CD8-positive, alpha-beta memory T cell (primary cell): Measurements from ENCODE around the gene WDR75. TPM values are rescaled to one million over a fixed set of nuclear protein-coding genes. Genes with fewer than 3 reads are reported as not detected.

Experiments
- CTCF ChIA-PET: fragments of 350-600 bp; sonication (Branson Sonifier 250); formaldehyde crosslinking; loops from one replicate; lab custom pipeline; 2021; ENCODE audit warnings: antibody characterized with exemption; lab: Charles Lee
- POLR2A ChIA-PET: fragments of 350-600 bp; sonication (Branson Sonifier 250); formaldehyde crosslinking; loops from one replicate; lab custom pipeline; 2021; ENCODE audit warnings: antibody characterized with exemption; lab: Charles Lee
- DNase-seq, 5 donors: peaks; one replicate each; pipeline versions ENCODE4 v3.0.0 to v3.0.0-alpha.2; 2020 to 2022; ENCODE audit warnings: mixed read lengths in 1 of 5
- H3K27ac ChIP-seq: one replicate; pipeline ENCODE4 v1.7.0; 2013; ENCODE audit warnings: low read depth, mild to moderate bottlenecking, low read length, moderate library complexity
- H3K27me3 ChIP-seq: 2 replicates; pipeline ENCODE4 v1.7.0; 2013; ENCODE audit warnings: low read length, mild to moderate bottlenecking; ENCODE audit not compliant: insufficient read depth, poor library complexity, severe bottlenecking
- H3K36me3 ChIP-seq: 2 replicates; pipeline ENCODE4 v1.7.0; 2013; ENCODE audit warnings: mild to moderate bottlenecking, low read length, moderate library complexity; ENCODE audit not compliant: insufficient read depth
- H3K4me1 ChIP-seq: 2 replicates; pipeline ENCODE4 v1.7.0; 2013; ENCODE audit warnings: mild to moderate bottlenecking, low read length, moderate library complexity; ENCODE audit not compliant: insufficient read depth
- H3K4me3 ChIP-seq: 2 replicates; pipeline ENCODE4 v1.7.0; 2013; ENCODE audit warnings: mild to moderate bottlenecking, low read length
- H3K9me3 ChIP-seq: 2 replicates; pipeline ENCODE4 v1.7.0; 2013; ENCODE audit warnings: mild to moderate bottlenecking, low read length
- H3K27ac Mint-ChIP-seq, 8 donors: one replicate each; pipeline ENCODE4 v1.8.0; 2020 to 2021; ENCODE audit warnings: mixed read lengths in 8 of 8, mild to moderate bottlenecking in 6 of 8, inconsistent platforms in 3 of 8, moderate library complexity in 3 of 8
- H3K27me3 Mint-ChIP-seq, 2 donors: one replicate each; pipeline ENCODE4 v1.8.0; 2020 to 2021; ENCODE audit warnings: mixed read lengths in 2 of 2, mild to moderate bottlenecking in 1 of 2, moderate library complexity in 1 of 2
- H3K36me3 Mint-ChIP-seq, 3 donors: one replicate each; pipeline ENCODE4 v1.8.0; 2020 to 2021; ENCODE audit warnings: mixed read lengths in 3 of 3, inconsistent platforms in 1 of 3, mild to moderate bottlenecking in 1 of 3
- H3K4me1 Mint-ChIP-seq, 3 donors: one replicate each; pipeline ENCODE4 v1.8.0; 2020 to 2021; ENCODE audit warnings: mixed read lengths in 3 of 3, inconsistent platforms in 1 of 3, mild to moderate bottlenecking in 1 of 3
- H3K4me3 Mint-ChIP-seq, 7 donors: one replicate each; pipeline ENCODE4 v1.8.0; 2020 to 2021; ENCODE audit warnings: mixed read lengths in 7 of 7, mild to moderate bottlenecking in 6 of 7, moderate library complexity in 4 of 7, inconsistent platforms in 2 of 7
- H3K9me3 Mint-ChIP-seq, 5 donors: one replicate each; pipeline ENCODE4 v1.8.0; 2020 to 2022; ENCODE audit warnings: mixed read lengths in 5 of 5, mild to moderate bottlenecking in 3 of 5, moderate library complexity in 2 of 5, inconsistent platforms in 1 of 5
- polyA plus RNA-seq: library from polyadenylated mRNA; unstranded; fragments of 300-500 nt; fragmentation: Illumina TruSeq; gene quantifications from one replicate; pipeline ENCODE4 v1.2.3, GENCODE V29; 2021
- total RNA-seq, 2 experiments: library from RNA; stranded (reverse); gene quantifications; one replicate each; pipeline ENCODE4 v1.2.3, GENCODE V29; 2021

Gene WDR75
- total and polyA plus RNA-seq, 3 experiments from 2014 or later: 14.6 to 101 (median 95.3) TPM

- no peak for DNase-seq
- H3K27ac ChIP-seq: no peak overlapping the region
- CTCF ChIA-PET: interaction anchor here (1.1 kb wide), 1 partner anchor 321 kb away, joined by 3 read pairs; no protein-coding TSS in a partner anchor
Observed at GRCh38 chr2:189442468-189442867, 1.2 kb downstream of the WDR75 start.

GRCh38 chr2:189444322-189444721 lies 3.0 kb downstream of the WDR75 start:
- no peak overlapping the region for H3K4me3 Mint-ChIP-seq
- ChIA-PET POLR2A (no interaction called here), CTCF (interaction anchor here (1.0 to 1.3 kb wide), 2 partner anchors 13 to 16 kb away, joined by 3 to 4 read pairs; no protein-coding TSS in a partner anchor)
- no peaks in the 10 kb centered on the region for H3K9me3 Mint-ChIP-seq
- Histone ChIP-seq H3K4me3 (no peak overlapping the region), H3K27ac (no peak overlapping the region), H3K27me3 (no peaks in the 10 kb centered on the region), H3K36me3 (peaks cover 12% of the 10 kb centered on the region), H3K9me3 (no peaks in the 10 kb centered on the region), H3K4me1 (peaks cover 35% of the 10 kb centered on the region)
- no peaks in the 10 kb centered on the region for H3K27me3 Mint-ChIP-seq
- H3K27ac Mint-ChIP-seq: no peak overlapping the region
- peaks cover 0 to 42% (median 10%) of the 10 kb centered on the region in 3 donors for H3K36me3 Mint-ChIP-seq
- DNase-seq: no peak
- H3K4me1 Mint-ChIP-seq: peaks cover 12 to 38% (median 21%) of the 10 kb centered on the region in 3 donors

More at GRCh38 chr2:189442468-189442867, 1.2 kb downstream of the WDR75 start:
- peak overlapping the region in 4 of 7 donors; percentile 33 to 100 (median 80) for H3K4me3 Mint-ChIP-seq
- POLR2A ChIA-PET: interaction anchor here (0.7 kb wide), 1 partner anchor 38 kb away, joined by 8 read pairs; no protein-coding TSS in a partner anchor
- H3K36me3 Mint-ChIP-seq: peaks cover 0 to 24% (median 3%) of the 10 kb centered on the region in 3 donors
- no peaks in the 10 kb centered on the region for H3K9me3 ChIP-seq
- H3K27ac Mint-ChIP-seq: peak overlapping the region in 4 of 8 donors; percentile 33 to 58 (median 44)
- no peaks in the 10 kb centered on the region for H3K27me3 ChIP-seq
- H3K27me3 Mint-ChIP-seq: no peaks in the 10 kb centered on the region
- H3K4me1 ChIP-seq: peaks cover 35% of the 10 kb centered on the region
- no peak overlapping the region for H3K4me3 ChIP-seq
- H3K9me3 Mint-ChIP-seq: no peaks in the 10 kb centered on the region
- no peaks in the 10 kb centered on the region for H3K36me3 ChIP-seq
- peaks cover 12 to 38% (median 19%) of the 10 kb centered on the region in 3 donors for H3K4me1 Mint-ChIP-seq

- peaks cover 30% of the 10 kb centered on the region for H3K36me3 ChIP-seq
- H3K27ac ChIP-seq: no peak overlapping the region
- peak overlapping the region in 2 of 8 donors; percentile 12 to 55 for H3K27ac Mint-ChIP-seq
- H3K4me1 Mint-ChIP-seq: peaks cover 5 to 21% (median 18%) of the 10 kb centered on the region in 3 donors
- DNase-seq: no peak
- CTCF ChIA-PET: no interaction called here
- H3K4me3 Mint-ChIP-seq: no peak overlapping the region
- H3K9me3 ChIP-seq: no peaks in the 10 kb centered on the region
- no peaks in the 10 kb centered on the region for H3K27me3 Mint-ChIP-seq
- H3K9me3 Mint-ChIP-seq: no peaks in the 10 kb centered on the region
- no peaks in the 10 kb centered on the region for H3K27me3 ChIP-seq
- peaks cover 30% of the 10 kb centered on the region for H3K4me1 ChIP-seq
- no peak overlapping the region for H3K4me3 ChIP-seq
- POLR2A ChIA-PET: no interaction called here
- peaks cover 0 to 54% (median 18%) of the 10 kb centered on the region in 3 donors for H3K36me3 Mint-ChIP-seq
Observed at GRCh38 chr2:189446780-189447179, 5.5 kb downstream of the WDR75 start.

- Mint-ChIP-seq H3K27ac (peak overlapping the region in 2 of 8 donors; percentile 14 to 45), H3K9me3 (no peaks in the 10 kb centered on the region), H3K4me1 (peaks cover 0 to 3% (median 0%) of the 10 kb centered on the region in 3 donors), H3K27me3 (no peaks in the 10 kb centered on the region), H3K4me3 (no peak overlapping the region), H3K36me3 (peaks cover 5 to 93% (median 32%) of the 10 kb centered on the region in 3 donors)
- Histone ChIP-seq H3K27me3 (no peaks in the 10 kb centered on the region), H3K36me3 (peaks cover 54% of the 10 kb centered on the region), H3K4me1 (no peaks in the 10 kb centered on the region), H3K27ac (no peak overlapping the region), H3K9me3 (no peaks in the 10 kb centered on the region), H3K4me3 (no peak overlapping the region)
- no peak for DNase-seq
- ChIA-PET POLR2A (no interaction called here), CTCF (no interaction called here)
Observed at GRCh38 chr2:189454009-189454408, 12.7 kb downstream of the WDR75 start.

DNA sequence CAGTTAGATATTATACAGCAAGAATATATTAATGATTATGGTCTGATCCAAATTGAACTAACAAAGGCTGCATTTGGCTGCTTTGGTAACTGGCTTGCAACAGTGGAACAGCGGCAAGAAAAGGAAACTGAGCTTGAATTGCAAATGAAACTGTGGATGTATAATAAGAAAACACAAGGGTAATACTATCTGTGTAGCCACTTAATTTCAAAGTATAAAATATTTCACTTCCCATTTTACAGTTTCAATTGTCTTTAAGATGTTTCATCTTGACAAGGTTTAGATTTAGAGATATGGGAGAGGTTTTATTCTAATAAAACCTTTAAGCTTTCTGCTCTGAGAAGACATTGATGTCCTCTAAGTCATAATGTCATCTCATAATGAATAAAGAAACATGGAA lies 23.8 kb downstream of the WDR75 start:
- no peak overlapping the region for H3K4me3 Mint-ChIP-seq
- H3K4me1 Mint-ChIP-seq: no peaks in the 10 kb centered on the region
- Histone ChIP-seq H3K4me1 (no peaks in the 10 kb centered on the region), H3K27ac (no peak overlapping the region), H3K4me3 (no peak overlapping the region), H3K9me3 (no peaks in the 10 kb centered on the region), H3K27me3 (no peaks in the 10 kb centered on the region), H3K36me3 (peaks cover 58% of the 10 kb centered on the region)
- ChIA-PET POLR2A (no interaction called here), CTCF (no interaction called here)
- no peak for DNase-seq
- H3K9me3 Mint-ChIP-seq: no peaks in the 10 kb centered on the region
- H3K36me3 Mint-ChIP-seq: peaks cover 14 to 92% (median 32%) of the 10 kb centered on the region in 3 donors
- no peaks in the 10 kb centered on the region for H3K27me3 Mint-ChIP-seq
- peak overlapping the region in 1 of 8 donors; percentile 4 for H3K27ac Mint-ChIP-seq

DNA sequence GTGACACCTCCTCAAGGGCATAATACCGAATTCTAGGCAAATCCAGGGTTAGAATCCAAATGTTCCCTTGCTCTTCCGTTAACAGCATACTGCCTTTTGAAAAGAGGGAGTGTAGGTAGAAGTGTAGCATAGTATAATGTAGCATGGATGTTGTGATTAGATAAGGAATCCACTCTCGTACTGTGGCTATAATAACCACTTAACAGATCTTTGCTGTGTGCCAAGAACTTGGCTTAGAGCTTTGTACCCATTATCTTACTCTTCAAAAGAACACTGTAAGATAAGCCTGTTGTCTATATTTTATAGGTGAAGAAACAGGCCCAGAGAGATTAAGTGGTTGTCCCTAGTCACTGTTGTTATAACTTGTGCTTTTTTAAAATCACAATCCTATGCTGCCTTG lies 24.2 kb downstream of the WDR75 start:
- Histone ChIP-seq H3K4me1 (no peaks in the 10 kb centered on the region), H3K36me3 (peaks cover 59% of the 10 kb centered on the region), H3K27me3 (no peaks in the 10 kb centered on the region), H3K27ac (no peak overlapping the region), H3K4me3 (no peak overlapping the region), H3K9me3 (no peaks in the 10 kb centered on the region)
- no peaks in the 10 kb centered on the region for H3K9me3 Mint-ChIP-seq
- DNase-seq: no peak
- peak overlapping the region in 1 of 8 donors; percentile 4 for H3K27ac Mint-ChIP-seq
- H3K4me1 Mint-ChIP-seq: no peaks in the 10 kb centered on the region
- CTCF ChIA-PET: no interaction called here
- no peak overlapping the region for H3K4me3 Mint-ChIP-seq
- POLR2A ChIA-PET: no interaction called here
- H3K27me3 Mint-ChIP-seq: no peaks in the 10 kb centered on the region
- H3K36me3 Mint-ChIP-seq: peaks cover 14 to 92% (median 32%) of the 10 kb centered on the region in 3 donors

- Histone ChIP-seq H3K4me1 (no peaks in the 10 kb centered on the region), H3K9me3 (no peaks in the 10 kb centered on the region), H3K36me3 (peaks cover 62% of the 10 kb centered on the region), H3K4me3 (no peak overlapping the region), H3K27ac (no peak overlapping the region), H3K27me3 (no peaks in the 10 kb centered on the region)
- H3K27me3 Mint-ChIP-seq: no peaks in the 10 kb centered on the region
- no peak overlapping the region for H3K4me3 Mint-ChIP-seq
- no peaks in the 10 kb centered on the region for H3K9me3 Mint-ChIP-seq
- ChIA-PET CTCF (no interaction called here), POLR2A (no interaction called here)
- no peak for DNase-seq
- H3K36me3 Mint-ChIP-seq: peaks cover 14 to 94% (median 32%) of the 10 kb centered on the region in 3 donors
- H3K4me1 Mint-ChIP-seq: no peaks in the 10 kb centered on the region
- H3K27ac Mint-ChIP-seq: peak overlapping the region in 1 of 8 donors; percentile 54
Observed at GRCh38 chr2:189466046-189466445, 24.8 kb downstream of the WDR75 start.

DNA sequence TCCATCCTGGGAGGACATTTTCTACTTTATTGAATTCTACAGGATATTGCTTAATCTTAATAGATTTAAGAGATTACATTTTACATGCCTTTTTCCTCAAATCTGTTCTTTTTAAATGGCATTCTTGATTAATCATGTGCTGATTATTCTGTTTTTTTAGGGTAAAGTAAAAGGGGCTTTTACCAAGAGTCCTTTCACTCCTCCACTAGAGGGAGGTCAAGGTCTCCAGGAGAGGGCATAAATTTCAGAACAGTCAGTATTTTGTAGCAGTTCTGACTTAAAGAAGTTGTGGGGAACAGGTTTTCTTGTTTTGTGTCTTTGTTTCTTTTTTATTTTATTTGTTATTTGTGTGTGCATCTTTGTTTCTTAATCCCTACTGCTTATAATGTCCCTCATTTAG lies 25.4 kb downstream of the WDR75 start:
- Mint-ChIP-seq H3K36me3 (peaks cover 14 to 97% (median 36%) of the 10 kb centered on the region in 3 donors), H3K27ac (peak overlapping the region in 2 of 8 donors; percentile 12 to 52), H3K4me3 (no peak overlapping the region), H3K4me1 (no peaks in the 10 kb centered on the region), H3K9me3 (no peaks in the 10 kb centered on the region), H3K27me3 (no peaks in the 10 kb centered on the region)
- H3K36me3 ChIP-seq: peaks cover 66% of the 10 kb centered on the region
- ChIA-PET CTCF (no interaction called here), POLR2A (no interaction called here)
- H3K27ac ChIP-seq: no peak overlapping the region
- H3K4me3 ChIP-seq: no peak overlapping the region
- H3K4me1 ChIP-seq: no peaks in the 10 kb centered on the region
- H3K27me3 ChIP-seq: no peaks in the 10 kb centered on the region
- no peaks in the 10 kb centered on the region for H3K9me3 ChIP-seq
- no peak for DNase-seq
